CD4-positive, CD25-positive, alpha-beta regulatory T cell (primary cell): ENCODE results near the gene SEC24A. TPM values are rescaled to one million over a fixed set of nuclear protein-coding genes. Genes with fewer than 3 reads are reported as not detected.
"Not testable (repeated sequence)": the region's sequence is repeated elsewhere in the genome, so short reads cannot be mapped to it uniquely, and the experiment has no call there.

Experiments
- ATAC-seq, 2 donors: fragments of 150-1000 bp; cut with Tn5 transposase; one replicate each; pipeline ENCODE4 v1.10.0; 2021; ENCODE audit warnings: low read depth in 2 of 2, moderate number of reproducible peaks in 2 of 2, moderate library complexity in 1 of 2
- DNase-seq, 3 donors: peaks; one replicate each; pipeline versions ENCODE4 v3.0.0 to v3.0.0-alpha.2; 2012 to 2022; ENCODE audit warnings: mixed read lengths in 1 of 3
- H3K27ac ChIP-seq: one replicate; pipeline ENCODE4 v1.7.0; 2013; ENCODE audit warnings: mild to moderate bottlenecking, low read length; ENCODE audit not compliant: insufficient read depth, poor library complexity, severe bottlenecking
- H3K27me3 ChIP-seq: one replicate; pipeline ENCODE4 v1.7.0; 2013; ENCODE audit warnings: low read length; ENCODE audit not compliant: control insufficient read depth, insufficient read depth
- H3K36me3 ChIP-seq: one replicate; pipeline ENCODE4 v1.7.0; 2013; ENCODE audit warnings: mild to moderate bottlenecking, low read length, moderate library complexity; ENCODE audit not compliant: control insufficient read depth, insufficient read depth
- H3K4me1 ChIP-seq: 2 replicates; pipeline ENCODE4 v1.7.0; 2013; ENCODE audit warnings: mild to moderate bottlenecking, low read length; ENCODE audit not compliant: insufficient read depth, control insufficient read depth, poor library complexity, severe bottlenecking
- H3K4me3 ChIP-seq: one replicate; pipeline ENCODE4 v1.7.0; 2013; ENCODE audit warnings: low read depth, mild to moderate bottlenecking, low read length, moderate library complexity
- H3K9me3 ChIP-seq, 2 experiments: 1 replicate in 1 of 2; 2 replicates in 1 of 2; pipeline ENCODE4 v1.7.0; 2013; ENCODE audit warnings: low read length in 2 of 2, mild to moderate bottlenecking in 1 of 2, moderate library complexity in 1 of 2; ENCODE audit not compliant: control insufficient read depth in 2 of 2
- H3K27ac Mint-ChIP-seq, 3 donors: one replicate each; pipeline ENCODE4 v1.8.0; 2020 to 2022; ENCODE audit warnings: mild to moderate bottlenecking in 3 of 3, mixed read lengths in 3 of 3, moderate library complexity in 2 of 3
- H3K27me3 Mint-ChIP-seq: one replicate; pipeline ENCODE4 v1.8.0; 2022; ENCODE audit warnings: mild to moderate bottlenecking, mixed read lengths
- H3K36me3 Mint-ChIP-seq: one replicate; pipeline ENCODE4 v1.8.0; 2020; ENCODE audit warnings: mixed read lengths
- H3K4me1 Mint-ChIP-seq, 4 donors: one replicate each; pipeline ENCODE4 v1.8.0; 2020 to 2022; ENCODE audit warnings: mixed read lengths in 4 of 4, mild to moderate bottlenecking in 1 of 4
- H3K4me3 Mint-ChIP-seq, 4 donors: one replicate each; pipeline ENCODE4 v1.8.0; 2020 to 2022; ENCODE audit warnings: mild to moderate bottlenecking in 4 of 4, mixed read lengths in 4 of 4, moderate library complexity in 3 of 4
- H3K9me3 Mint-ChIP-seq, 7 donors: one replicate each; pipeline ENCODE4 v1.8.0; 2020 to 2022; ENCODE audit warnings: mixed read lengths in 7 of 7, mild to moderate bottlenecking in 3 of 7, moderate library complexity in 2 of 7
- polyA plus RNA-seq, 4 donors: library from polyadenylated mRNA; unstranded; fragments of 300-500 nt; fragmentation: Illumina TruSeq; gene quantifications; one replicate each; pipeline ENCODE4 v1.2.3, GENCODE V29; 2021
- total RNA-seq: library from RNA; stranded (reverse); gene quantifications from one replicate; pipeline ENCODE4 v1.2.3, GENCODE V29; 2022

The SEC24A gene
- 21.5 TPM for total RNA-seq
- 1 to 10 TPM; 5.6 to 7.9 (median 7.5) TPM for polyA plus RNA-seq

GRCh38 chr5:134648425-134649162, at the start of gene SEC24A:
Gene SEC24A, plus strand, starts transcription at chr5:134648785. Its CDS starts 292 bp downstream, at chr5:134649077.
- H3K36me3 Mint-ChIP-seq, result peaks cover 3% of the 10 kb centered on the region
- peak within 1 kb of the TSS; percentile 91 to 99 (median 98) for H3K4me3 Mint-ChIP-seq
- no peaks in the 10 kb centered on the region for H3K27me3 Mint-ChIP-seq
- DNase-seq (peak; percentile 88 to 94 (median 91)), ATAC-seq (peak; percentile 82 to 85)
- Histone ChIP-seq H3K9me3 (no peaks in the 10 kb centered on the region), H3K27me3 (no peaks in the 10 kb centered on the region), H3K27ac (peak within 1 kb of the TSS; percentile 98), H3K36me3 (no peaks in the 10 kb centered on the region), H3K4me1 (peaks cover 24% of the 10 kb centered on the region), H3K4me3 (peak within 1 kb of the TSS; percentile 98)
- H3K27ac Mint-ChIP-seq, result peak within 1 kb of the TSS; percentile 98
- peaks cover 16 to 42% (median 24%) of the 10 kb centered on the region in 4 donors for H3K4me1 Mint-ChIP-seq
- no peaks in the 10 kb centered on the region for H3K9me3 Mint-ChIP-seq

GRCh38 chr5:134599820-134600219, 48.8 kb upstream of the SEC24A start:
- H3K27ac Mint-ChIP-seq, ATAC-seq, H3K27ac ChIP-seq: not testable (repeated sequence)

GRCh38 chr5:134600600-134600999, 48.0 kb upstream of the SEC24A start:
- peaks cover under 1 to 17% (median 11%) of the 10 kb centered on the region in 4 donors for H3K4me1 Mint-ChIP-seq
- Histone ChIP-seq H3K9me3 (no peaks in the 10 kb centered on the region), H3K27ac (no peak overlapping the region), H3K4me3 (no peak overlapping the region), H3K4me1 (peaks cover 3% of the 10 kb centered on the region), H3K27me3 (no peaks in the 10 kb centered on the region), H3K36me3 (peaks cover 15% of the 10 kb centered on the region)
- no peaks in the 10 kb centered on the region for H3K9me3 Mint-ChIP-seq
- H3K36me3 Mint-ChIP-seq, result peaks cover 7% of the 10 kb centered on the region
- no peak for DNase-seq
- H3K4me3 Mint-ChIP-seq, result no peak overlapping the region
- no peaks in the 10 kb centered on the region for H3K27me3 Mint-ChIP-seq
- no peak for ATAC-seq
- peak overlapping the region in 1 of 3 donors; percentile 15 for H3K27ac Mint-ChIP-seq

More at GRCh38 chr5:134599820-134600219, 48.8 kb upstream of the SEC24A start:
- H3K27me3 Mint-ChIP-seq, H3K9me3 ChIP-seq, H3K4me3 Mint-ChIP-seq, DNase-seq, H3K4me1 ChIP-seq, H3K4me3 ChIP-seq, H3K36me3 ChIP-seq, H3K36me3 Mint-ChIP-seq, H3K9me3 Mint-ChIP-seq, H3K27me3 ChIP-seq: not testable (repeated sequence)
- peaks cover 0 to 11% (median 9%) of the 10 kb centered on the region in 4 donors for H3K4me1 Mint-ChIP-seq

- Mint-ChIP-seq H3K27ac (peak overlapping the region in 1 of 3 donors; percentile 53), H3K36me3 (peaks cover 21% of the 10 kb centered on the region), H3K9me3 (no peaks in the 10 kb centered on the region), H3K27me3 (no peaks in the 10 kb centered on the region), H3K4me1 (peaks cover 2 to 25% (median 18%) of the 10 kb centered on the region in 4 donors), H3K4me3 (no peak overlapping the region)
- no peak overlapping the region for H3K4me3 ChIP-seq
- H3K4me1 ChIP-seq, result peaks cover 3% of the 10 kb centered on the region
- no peak overlapping the region for H3K27ac ChIP-seq
- no peaks in the 10 kb centered on the region for H3K9me3 ChIP-seq
- ATAC-seq (no peak), DNase-seq (no peak)
- no peaks in the 10 kb centered on the region for H3K27me3 ChIP-seq
- H3K36me3 ChIP-seq, result peaks cover 36% of the 10 kb centered on the region
These were observed 45.5 kb upstream of the SEC24A start for GRCh38 chr5:134603059-134603458.

- ATAC-seq (no peak), DNase-seq (peak in 1 of 3 donors; percentile 55)
- Mint-ChIP-seq H3K27me3 (no peaks in the 10 kb centered on the region), H3K9me3 (no peaks in the 10 kb centered on the region), H3K27ac (peak overlapping the region in 2 of 3 donors; percentile 65 to 74), H3K4me1 (peaks cover 13 to 42% (median 33%) of the 10 kb centered on the region in 4 donors), H3K4me3 (no peak overlapping the region), H3K36me3 (peaks cover 32% of the 10 kb centered on the region)
- H3K4me3 ChIP-seq, result no peak overlapping the region
- H3K4me1 ChIP-seq, result peaks cover 12% of the 10 kb centered on the region
- H3K27me3 ChIP-seq, result no peaks in the 10 kb centered on the region
- peak overlapping the region; percentile 27 for H3K27ac ChIP-seq
- H3K36me3 ChIP-seq, result peaks cover 50% of the 10 kb centered on the region
- no peaks in the 10 kb centered on the region for H3K9me3 ChIP-seq
These were observed 43.7 kb upstream of the SEC24A start for GRCh38 chr5:134604908-134605307.

- H3K27me3 Mint-ChIP-seq, result no peaks in the 10 kb centered on the region
- H3K4me3 Mint-ChIP-seq, result no peak overlapping the region
- ATAC-seq (no peak), DNase-seq (no peak)
- no peak overlapping the region for H3K27ac Mint-ChIP-seq
- Histone ChIP-seq H3K27ac (no peak overlapping the region), H3K36me3 (peaks cover 62% of the 10 kb centered on the region), H3K4me3 (no peak overlapping the region), H3K4me1 (peaks cover 12% of the 10 kb centered on the region), H3K9me3 (no peaks in the 10 kb centered on the region), H3K27me3 (no peaks in the 10 kb centered on the region)
- H3K4me1 Mint-ChIP-seq, result peaks cover 19 to 42% (median 34%) of the 10 kb centered on the region in 4 donors
- no peaks in the 10 kb centered on the region for H3K9me3 Mint-ChIP-seq
- H3K36me3 Mint-ChIP-seq, result peaks cover 39% of the 10 kb centered on the region
These were observed 41.9 kb upstream of the SEC24A start for GRCh38 chr5:134606726-134607125.

GRCh38 chr5:134608555-134608954, 40.0 kb upstream of the SEC24A start:
- H3K36me3 Mint-ChIP-seq, result peaks cover 44% of the 10 kb centered on the region
- H3K4me3 ChIP-seq, result peak overlapping the region; percentile 53
- peak overlapping the region; percentile 59 for H3K27ac ChIP-seq
- peaks cover 12% of the 10 kb centered on the region for H3K4me1 ChIP-seq
- no peaks in the 10 kb centered on the region for H3K9me3 Mint-ChIP-seq
- peak overlapping the region; percentile 80 to 92 (median 88) for H3K27ac Mint-ChIP-seq
- no peaks in the 10 kb centered on the region for H3K27me3 ChIP-seq
- ATAC-seq (peak; percentile 55 to 58), DNase-seq (peak in 1 of 3 donors; percentile 75)
- H3K4me3 Mint-ChIP-seq, result peak overlapping the region in 2 of 4 donors; percentile 23 to 40
- no peaks in the 10 kb centered on the region for H3K9me3 ChIP-seq
- peaks cover 19 to 44% (median 36%) of the 10 kb centered on the region in 4 donors for H3K4me1 Mint-ChIP-seq
- peaks cover 70% of the 10 kb centered on the region for H3K36me3 ChIP-seq
- H3K27me3 Mint-ChIP-seq, result no peaks in the 10 kb centered on the region
